Esophagus muscularis mucosa (tissue), 3 donors: Measurements from ENCODE around the gene FES.

Source experiments
- CTCF ChIP-seq, 3 experiments: fragments of 200-600 bp in 2 of 3; fragments of 450-650 bp in 1 of 3; sonication (generic) in 2 of 3; IDR thresholded peaks; one replicate each; pipeline ENCODE4 v1.5.1; 2017 to 2019; ENCODE audit warnings: antibody characterized with exemption in 3 of 3, mild to moderate bottlenecking in 2 of 3, moderate library complexity in 1 of 3
- POLR2A ChIP-seq: fragments of 450-650 bp; IDR thresholded peaks from one replicate; pipeline ENCODE4 v1.6.1; 2017; ENCODE audit warnings: antibody characterized with exemption, moderate library complexity, mild to moderate bottlenecking, low read depth
- POLR2AphosphoS5 ChIP-seq, 2 donors: sonication (generic); formaldehyde crosslinking; IDR thresholded peaks; one replicate each; pipeline ENCODE4 v1.6.1; 2017; ENCODE audit warnings: antibody characterized with exemption in 2 of 2

GRCh38 chr15:90942354-90943120 lies 58.2 kb downstream of the FES start:
- no peak for TF ChIP-seq CTCF (IDR thresholded peaks at IDR 0.05)
- TF ChIP-seq POLR2AphosphoS5 (IDR thresholded peaks at IDR 0.05) = no peak
- TF ChIP-seq POLR2A = no peak
